Measurements from ENCODE around the gene FAM241B. TPM values are rescaled to one million over a fixed set of nuclear protein-coding genes. Genes with fewer than 3 reads are reported as not detected.

FAM241B gene
- total and polyA plus RNA-seq, 2 of the 4 experiments (the other 2 are of a cell fraction), result 0.18 to 1.4 TPM

DNA sequence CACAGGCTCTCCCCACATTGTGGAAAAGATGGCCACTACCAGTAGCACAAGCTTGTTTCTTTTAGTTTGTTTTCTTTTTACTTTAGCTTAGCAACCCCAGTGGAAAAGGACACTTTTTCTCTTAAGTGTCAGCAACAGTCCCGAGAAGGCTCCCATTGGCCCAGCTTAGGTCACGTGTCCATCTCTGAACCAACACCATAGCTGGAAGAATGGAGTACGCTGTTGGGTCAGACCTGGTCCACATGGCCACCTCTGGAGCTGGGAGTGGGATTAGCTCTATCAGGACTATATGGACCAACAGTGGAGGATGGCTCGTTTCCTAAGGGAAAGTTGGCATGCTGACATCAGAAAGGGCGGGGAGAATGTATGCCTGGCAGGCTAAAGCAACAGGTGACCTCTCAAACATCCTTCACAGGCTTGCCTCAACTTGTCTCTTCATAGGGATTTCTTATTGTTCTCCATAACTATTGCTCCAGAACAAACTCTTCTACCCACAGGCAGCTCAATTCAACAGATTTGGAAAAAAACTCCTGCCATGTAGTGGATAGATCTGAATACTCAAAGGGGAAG lies 29.2 kb upstream of the FAM241B start:
- DNase-seq (no peak), ATAC-seq (ENCODE audit: low read depth) (no peak)
- Histone ChIP-seq H3K79me1 (ENCODE audit: low read depth in 1 of 2, low read length in 2 of 2) (no peaks in the 10 kb centered on the region), H3K9ac (ENCODE audit: low read depth, low read length) (no peak overlapping the region), H2AK9ac (replicated peaks; ENCODE audit: low read depth, low read length, poor library complexity) (no peak overlapping the region), H2BK20ac (ENCODE audit: low read depth, low read length) (no peak overlapping the region), H2BK120ac (ENCODE audit: low read depth, low read length) (no peak overlapping the region), H2BK5ac (ENCODE audit: low read depth, low read length, poor library complexity, severe bottlenecking) (no peak overlapping the region), H3K36me3 (ENCODE audit: control insufficient read depth, insufficient read depth, low read length) (no peaks in the 10 kb centered on the region), H3K4me2 (ENCODE audit: low read depth, low read length) (no peak overlapping the region), H2BK15ac (ENCODE audit: low read depth, low read length) (no peak overlapping the region), H3K56ac (ENCODE audit: extremely low read depth, insufficient read depth, low read length) (no peak overlapping the region), H2AFZ (replicated peaks; ENCODE audit: low read length, poor library complexity) (no peak overlapping the region), H3K4me3 (ENCODE audit: insufficient read depth, low read depth, low read length) (no peak overlapping the region), H3K9me1 (ENCODE audit: insufficient read depth, low read length) (no peaks in the 10 kb centered on the region), H3K18ac (ENCODE audit: low read depth, low read length) (no peak overlapping the region), H3K23ac (ENCODE audit: low read depth, low read length) (no peak overlapping the region), H4K20me1 (ENCODE audit: insufficient read depth, low read length) (no peaks in the 10 kb centered on the region), H4K5ac (ENCODE audit: low read depth, low read length) (no peak overlapping the region), H3K27me3 (ENCODE audit: control insufficient read depth, insufficient read depth, low read length) (peaks cover 28% of the 10 kb centered on the region), H3K14ac (replicated peaks; ENCODE audit: low read depth, low read length) (no peak overlapping the region), H3K4ac (ENCODE audit: low read depth, low read length) (no peak overlapping the region), H2AK5ac (ENCODE audit: low read depth, low read length) (no peak overlapping the region), H4K91ac (ENCODE audit: insufficient read depth, low read depth, low read length) (no peak overlapping the region), H3K4me1 (ENCODE audit: control insufficient read depth, insufficient read depth, low read length) (no peaks in the 10 kb centered on the region), H3K27ac (ENCODE audit: insufficient read depth, low read length) (no peak overlapping the region), H4K8ac (ENCODE audit: low read depth in 2 of 2, low read length in 2 of 2) (no peak overlapping the region), H3K9me3 (ENCODE audit: control insufficient read depth, insufficient read depth, low read length) (no peaks in the 10 kb centered on the region; the same call in 1 of the 2 replicates)
- TF ChIP-seq RFX5 (IDR thresholded peaks at IDR 0.05; ENCODE audit: low read depth, low read length) (no peak), CTCF (conservative IDR thresholded peaks at IDR 0.05; ENCODE audit: low read depth, low read length) (no peak)
- in situ Hi-C loops (cut with MboI; ENCODE audit: low sequenced_read_pairs) (no loop called here), intact Hi-C loops (cut with micrococcal nuclease) (no loop called here), dilution Hi-C loops (cut with HindIII; ENCODE audit: low sequenced_read_pairs, unreplicated experiment) (no loop called here)
- BruUV-seq (replicated peaks), result no TSS peak
- CTCF ChIA-PET, result no interaction called here
- no CpG with 5 or more reads among the region's 5 CpGs for WGBS, 2 experiments (ENCODE audit: extremely low coverage in 2 of 2, insufficient read length in 1 of 2)
- POLR2A ChIA-PET (ENCODE audit: unreplicated experiment), result no interaction called here

All from IMR-90 (cell line).